ENCODE measurements around the gene RNF17. TPM values are rescaled to one million over a fixed set of nuclear protein-coding genes. Genes with fewer than 3 reads are reported as not detected.

RNF17 gene
- total RNA-seq, 1 donor from 2014 or later, result not detected

DNA sequence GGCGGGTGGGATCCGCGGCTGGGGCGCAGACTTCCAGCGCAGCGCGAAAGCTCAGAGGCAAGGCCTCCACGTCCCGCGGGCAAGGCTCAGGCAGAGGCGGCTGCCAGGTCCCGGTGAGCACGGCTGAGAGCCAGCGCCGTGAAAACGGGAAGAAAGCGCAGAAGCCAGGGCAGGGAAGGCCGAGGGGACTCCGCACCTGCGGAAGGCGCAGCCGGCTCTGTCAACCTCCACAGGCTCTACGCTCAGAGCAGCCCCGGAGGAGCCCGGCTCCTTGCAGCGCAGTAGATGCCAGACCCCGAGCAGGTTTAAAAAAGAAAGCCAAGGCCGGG is 131.0 kb downstream of the RNF17 start:
- Mint-ChIP-seq H3K27ac (no peak overlapping the region), H3K27me3 (ENCODE audit: low read depth) (no peaks in the 10 kb centered on the region), H3K4me3 (ENCODE audit: low read depth) (no peak overlapping the region), H3K4me1 (ENCODE audit: low read depth) (peaks cover under 1% of the 10 kb centered on the region), H3K9me3 (no peaks in the 10 kb centered on the region), H3K36me3 (ENCODE audit: low read depth) (peaks cover 39% of the 10 kb centered on the region)
- intact Hi-C loops (cut with micrococcal nuclease), result no loop called here
- no peak for DNase-seq (ENCODE audit: low spot score)

DNA sequence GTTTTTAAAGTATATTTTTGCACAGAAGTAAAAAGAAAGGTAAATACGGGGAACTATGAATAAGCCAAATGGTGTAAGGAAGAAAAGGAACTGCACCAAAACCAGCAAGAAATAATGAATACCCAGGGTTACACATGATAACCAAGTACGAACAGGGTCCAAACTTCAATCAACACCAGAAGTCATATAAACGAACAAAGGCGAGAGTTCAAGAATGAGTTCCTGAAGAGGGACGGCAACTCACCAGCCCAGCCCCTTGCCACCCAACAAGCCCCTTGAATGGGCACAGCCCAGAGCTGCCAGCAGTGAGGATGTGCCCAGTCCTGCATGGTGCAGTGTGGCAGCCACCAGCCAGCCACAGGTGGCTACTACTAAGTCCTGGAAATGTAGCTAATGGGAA is 132.1 kb downstream of the RNF17 start:
- peaks cover 39% of the 10 kb centered on the region for H3K36me3 Mint-ChIP-seq (ENCODE audit: low read depth)
- peaks cover 3% of the 10 kb centered on the region for H3K4me1 Mint-ChIP-seq (ENCODE audit: low read depth)
- H3K27ac Mint-ChIP-seq, result no peak overlapping the region
- intact Hi-C loops (cut with micrococcal nuclease), result no loop called here
- no peaks in the 10 kb centered on the region for H3K9me3 Mint-ChIP-seq
- no peak for DNase-seq (ENCODE audit: low spot score)
- no peaks in the 10 kb centered on the region for H3K27me3 Mint-ChIP-seq (ENCODE audit: low read depth)
- H3K4me3 Mint-ChIP-seq (ENCODE audit: low read depth), result no peak overlapping the region

DNA sequence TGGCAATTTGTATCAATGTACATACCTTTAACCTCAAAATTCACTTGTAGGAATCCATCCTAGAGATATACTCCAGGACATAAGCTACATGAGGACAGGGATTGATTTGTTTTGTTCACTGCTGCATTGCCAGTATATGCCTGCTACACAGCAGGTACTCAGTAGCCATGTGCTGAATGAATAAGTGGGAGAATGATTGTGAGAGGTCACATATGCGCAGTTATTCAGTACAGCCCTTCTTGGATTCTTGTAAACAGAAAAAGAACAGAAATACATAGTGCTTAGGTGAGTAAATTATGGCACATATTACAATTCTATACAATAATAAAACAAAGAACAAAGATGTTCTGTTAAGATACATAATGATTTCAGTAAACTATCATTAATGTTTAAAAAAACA is 133.3 kb downstream of the RNF17 start:
- H3K36me3 Mint-ChIP-seq (ENCODE audit: low read depth), result peaks cover 33% of the 10 kb centered on the region
- H3K27me3 Mint-ChIP-seq (ENCODE audit: low read depth), result no peaks in the 10 kb centered on the region
- no peak for DNase-seq (ENCODE audit: low spot score)
- H3K4me1 Mint-ChIP-seq (ENCODE audit: low read depth), result peaks cover 3% of the 10 kb centered on the region
- intact Hi-C loops (cut with micrococcal nuclease), result no loop called here
- no peak overlapping the region for H3K4me3 Mint-ChIP-seq (ENCODE audit: low read depth)
- H3K9me3 Mint-ChIP-seq, result no peaks in the 10 kb centered on the region
- no peak overlapping the region for H3K27ac Mint-ChIP-seq

DNA sequence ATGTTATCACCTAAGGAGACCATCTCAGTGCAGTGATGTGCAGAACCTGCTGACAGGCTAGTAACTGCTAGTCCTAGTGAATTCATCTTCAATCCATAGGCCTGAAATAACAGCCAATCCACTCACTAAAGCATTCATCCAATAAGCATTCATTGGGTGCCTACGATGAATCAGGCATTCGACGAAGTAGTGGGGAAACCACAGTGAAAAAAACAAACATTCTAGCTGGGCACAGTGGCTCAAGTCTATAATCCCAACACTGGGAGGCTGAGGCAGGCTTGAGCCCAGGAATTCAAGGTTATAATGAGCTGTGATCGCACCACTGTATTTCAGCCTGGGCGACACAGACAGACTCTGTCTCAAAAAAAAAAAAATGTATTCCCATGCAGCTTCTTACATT is 135.6 kb downstream of the RNF17 start:
- no peak for DNase-seq (ENCODE audit: low spot score)
- H3K9me3 Mint-ChIP-seq, result no peaks in the 10 kb centered on the region
- intact Hi-C loops (cut with micrococcal nuclease), result no loop called here
- H3K4me1 Mint-ChIP-seq (ENCODE audit: low read depth), result peaks cover 3% of the 10 kb centered on the region
- peaks cover 32% of the 10 kb centered on the region for H3K36me3 Mint-ChIP-seq (ENCODE audit: low read depth)
- no peak overlapping the region for H3K4me3 Mint-ChIP-seq (ENCODE audit: low read depth)
- no peaks in the 10 kb centered on the region for H3K27me3 Mint-ChIP-seq (ENCODE audit: low read depth)
- H3K27ac Mint-ChIP-seq, result no peak overlapping the region

DNA sequence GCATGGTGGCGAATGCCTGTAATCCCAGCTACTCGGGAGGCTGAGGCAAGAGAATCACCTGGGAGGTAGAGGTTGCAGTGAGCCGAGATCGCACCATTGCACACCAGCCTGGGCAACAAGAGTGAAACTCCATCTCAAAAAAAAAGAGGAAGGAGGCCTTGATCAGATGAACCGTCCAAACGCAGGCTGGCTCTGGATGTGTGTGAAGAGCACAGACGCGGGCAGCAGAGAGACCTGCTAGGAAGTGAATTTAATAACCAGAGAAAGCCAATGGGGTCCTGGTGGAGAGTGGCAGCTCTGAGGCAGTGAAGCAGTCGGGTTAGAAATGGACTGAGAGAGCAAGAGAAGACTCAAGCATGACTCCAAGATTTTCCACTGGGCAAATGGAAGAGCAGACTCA is 136.5 kb downstream of the RNF17 start:
- Mint-ChIP-seq H3K9me3 (no peaks in the 10 kb centered on the region), H3K36me3 (ENCODE audit: low read depth) (peaks cover 38% of the 10 kb centered on the region), H3K27me3 (ENCODE audit: low read depth) (no peaks in the 10 kb centered on the region), H3K27ac (no peak overlapping the region), H3K4me3 (ENCODE audit: low read depth) (no peak overlapping the region), H3K4me1 (ENCODE audit: low read depth) (peaks cover 6% of the 10 kb centered on the region)
- intact Hi-C loops (cut with micrococcal nuclease), result no loop called here
- no peak for DNase-seq (ENCODE audit: low spot score)

DNA sequence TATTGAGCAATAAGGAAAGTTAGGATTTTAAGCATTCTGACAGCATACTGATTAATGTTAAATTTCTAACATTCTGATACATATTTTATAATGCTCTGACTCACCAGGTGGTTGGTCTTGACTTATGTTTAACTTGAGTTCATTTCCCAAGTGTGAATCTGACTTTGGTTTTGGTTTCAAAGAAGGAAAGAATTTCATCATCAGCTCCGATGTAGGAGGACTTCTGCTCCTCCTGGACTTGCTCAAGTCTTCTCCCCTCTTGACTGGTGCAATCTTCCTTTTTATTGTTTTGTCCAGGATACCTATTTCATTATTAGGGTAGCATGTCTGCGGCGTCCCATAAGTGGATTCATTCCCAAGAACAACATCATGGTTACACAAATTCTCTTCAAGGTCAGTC is 141.3 kb downstream of the RNF17 start:
- Mint-ChIP-seq H3K36me3 (ENCODE audit: low read depth) (peaks cover 57% of the 10 kb centered on the region), H3K4me1 (ENCODE audit: low read depth) (peaks cover 5% of the 10 kb centered on the region), H3K27ac (no peak overlapping the region), H3K27me3 (ENCODE audit: low read depth) (no peaks in the 10 kb centered on the region), H3K4me3 (ENCODE audit: low read depth) (no peak overlapping the region), H3K9me3 (no peaks in the 10 kb centered on the region)
- DNase-seq (ENCODE audit: low spot score), result no peak
- intact Hi-C loops (cut with micrococcal nuclease), result no loop called here

DNA sequence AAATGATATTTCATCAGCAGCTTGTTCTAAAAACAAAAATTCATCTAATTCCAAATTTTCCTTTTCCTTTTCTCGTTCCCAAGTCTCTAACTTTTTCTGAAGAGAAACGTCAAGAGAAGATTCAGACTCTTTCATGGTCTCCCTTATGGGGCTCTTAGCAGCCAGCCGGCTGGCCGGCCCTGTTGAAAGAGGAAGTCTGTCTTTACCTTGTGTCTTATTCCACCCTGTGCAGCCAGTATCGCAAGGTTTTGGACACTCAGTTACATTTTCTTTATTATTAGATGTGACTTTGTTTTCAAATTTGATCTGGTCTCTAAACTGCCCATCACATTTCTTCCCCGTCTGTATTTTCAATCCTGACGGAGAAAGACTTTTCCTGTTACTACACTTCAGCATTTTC is 142.3 kb downstream of the RNF17 start:
- intact Hi-C loops (cut with micrococcal nuclease), result no loop called here
- no peak for DNase-seq (ENCODE audit: low spot score)
- Mint-ChIP-seq H3K9me3 (no peaks in the 10 kb centered on the region), H3K4me3 (ENCODE audit: low read depth) (no peak overlapping the region), H3K4me1 (ENCODE audit: low read depth) (peaks cover 8% of the 10 kb centered on the region), H3K27me3 (ENCODE audit: low read depth) (no peaks in the 10 kb centered on the region), H3K27ac (no peak overlapping the region), H3K36me3 (ENCODE audit: low read depth) (peaks cover 63% of the 10 kb centered on the region)

DNA sequence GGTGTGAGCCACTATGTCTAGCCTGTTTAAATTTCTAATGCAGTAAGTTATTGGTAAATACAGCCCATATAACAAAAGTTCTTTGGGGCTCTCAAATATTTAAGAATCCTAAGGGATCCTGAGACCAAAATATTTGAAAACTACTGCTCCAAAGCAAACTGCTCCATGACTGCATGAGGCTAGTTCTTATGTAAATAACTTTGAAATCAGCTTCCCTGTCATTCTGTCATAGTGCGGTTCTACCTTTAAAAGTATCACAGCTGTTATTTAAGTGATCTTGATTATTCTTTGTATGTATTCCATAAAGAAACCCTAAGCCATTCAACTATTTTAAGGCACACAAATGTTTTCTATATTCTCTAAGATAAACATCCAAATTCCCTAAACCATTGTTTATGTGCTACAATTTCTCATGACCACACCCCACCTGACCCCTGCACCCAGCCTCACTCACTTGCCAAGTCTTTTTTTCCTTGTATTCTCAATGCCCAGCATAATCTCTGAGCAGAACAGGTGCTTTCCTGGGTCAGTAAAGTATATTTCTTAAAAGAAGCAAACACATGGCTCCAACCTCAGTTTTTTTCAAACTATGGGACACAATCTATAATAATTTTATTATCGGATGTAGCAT is 146.6 kb downstream of the RNF17 start:
- Mint-ChIP-seq H3K36me3 (ENCODE audit: low read depth) (peaks cover 50% of the 10 kb centered on the region), H3K27ac (no peak overlapping the region), H3K9me3 (no peaks in the 10 kb centered on the region), H3K27me3 (ENCODE audit: low read depth) (no peaks in the 10 kb centered on the region), H3K4me1 (ENCODE audit: low read depth) (peaks cover 5% of the 10 kb centered on the region), H3K4me3 (ENCODE audit: low read depth) (no peak overlapping the region)
- intact Hi-C loops (cut with micrococcal nuclease), result no loop called here
- DNase-seq (ENCODE audit: low spot score), result no peak

DNA sequence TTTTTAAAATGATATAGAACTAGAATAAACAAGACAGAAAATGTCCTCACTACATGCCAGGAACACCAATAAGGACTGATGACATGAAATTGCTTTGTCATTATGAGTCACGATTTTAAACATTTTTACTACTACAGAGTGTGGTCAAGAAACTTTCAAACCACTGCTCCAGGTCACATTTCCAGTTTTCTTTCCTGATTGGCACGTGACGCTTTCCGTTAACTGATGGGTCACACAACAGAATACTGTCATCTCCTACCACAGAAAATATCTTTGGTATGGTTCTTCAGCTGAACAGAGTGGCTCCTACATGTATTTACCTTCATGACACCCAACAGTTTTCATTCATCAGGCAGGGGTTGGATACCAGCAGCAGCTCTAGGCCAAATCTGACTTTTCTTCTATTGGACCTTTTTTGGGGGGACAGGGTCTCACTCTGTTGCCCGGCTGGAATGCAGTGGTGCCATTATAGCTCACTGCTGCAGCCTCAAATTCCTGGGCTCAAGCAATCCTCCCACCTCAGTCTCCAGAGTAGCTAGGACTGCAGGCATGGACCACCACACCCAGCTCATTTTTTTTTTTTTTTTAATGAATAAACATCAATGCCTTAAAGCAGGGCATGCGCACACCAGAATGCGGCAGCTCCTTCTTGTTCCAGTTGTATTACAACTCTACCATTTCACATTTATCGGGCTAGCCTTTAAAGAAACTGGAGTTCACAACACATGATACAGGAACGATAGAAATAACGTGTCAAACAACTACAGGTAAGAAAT is 147.4 kb downstream of the RNF17 start:
- no peak overlapping the region for H3K27ac Mint-ChIP-seq
- no peak for DNase-seq (ENCODE audit: low spot score)

DNA sequence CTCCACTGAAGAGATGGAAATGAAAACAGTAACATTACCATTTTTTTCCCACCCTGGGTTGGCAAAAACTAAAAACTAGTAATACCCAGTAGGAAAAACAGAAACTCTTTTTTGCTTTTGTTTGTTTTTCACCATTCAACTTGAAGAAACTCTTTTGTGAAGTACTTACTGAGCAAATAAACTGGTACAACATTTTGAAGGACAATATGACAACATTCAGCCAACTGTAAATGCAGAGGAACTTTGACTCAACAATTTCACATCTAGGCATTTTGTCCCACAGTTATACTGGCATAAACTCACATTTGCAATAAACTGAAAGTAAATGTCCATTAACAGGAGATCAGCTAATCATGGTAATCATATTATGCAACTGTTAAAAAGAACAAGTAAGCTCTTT is 152.5 kb downstream of the RNF17 start:
- Mint-ChIP-seq H3K4me1 (ENCODE audit: low read depth) (peaks cover 14% of the 10 kb centered on the region), H3K27ac (no peak overlapping the region), H3K4me3 (ENCODE audit: low read depth) (no peak overlapping the region), H3K36me3 (ENCODE audit: low read depth) (peaks cover 13% of the 10 kb centered on the region), H3K27me3 (ENCODE audit: low read depth) (no peaks in the 10 kb centered on the region), H3K9me3 (no peaks in the 10 kb centered on the region)
- DNase-seq (ENCODE audit: low spot score), result no peak
- intact Hi-C loops (cut with micrococcal nuclease), result no loop called here

More for the DNA sequence above, 147.4 kb downstream of the RNF17 start:
- Mint-ChIP-seq H3K4me3 (ENCODE audit: low read depth) (no peak overlapping the region), H3K27me3 (ENCODE audit: low read depth) (no peaks in the 10 kb centered on the region), H3K36me3 (ENCODE audit: low read depth) (peaks cover 43% of the 10 kb centered on the region), H3K9me3 (no peaks in the 10 kb centered on the region), H3K4me1 (ENCODE audit: low read depth) (peaks cover 4% of the 10 kb centered on the region)
- intact Hi-C loops (cut with micrococcal nuclease), result no loop called here

DNA sequence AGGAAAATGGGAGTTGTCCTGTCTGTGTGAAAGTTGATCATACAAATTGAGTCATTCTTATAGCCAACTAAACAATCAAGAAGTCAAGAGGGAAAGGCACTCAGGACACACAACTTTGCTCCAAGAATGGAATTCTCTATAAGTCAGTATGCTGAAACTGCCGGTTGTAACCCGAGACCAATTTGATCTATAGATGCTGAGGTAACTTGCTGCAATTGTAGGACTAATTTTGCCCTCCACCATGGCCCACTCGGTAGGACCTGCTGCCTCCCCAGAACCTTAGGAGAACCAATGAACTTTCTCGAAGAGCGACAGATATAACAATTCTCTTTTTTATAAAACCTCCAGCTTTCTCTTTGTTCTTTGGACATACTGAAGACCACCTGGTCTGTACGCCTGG is 157.0 kb downstream of the RNF17 start:
- H3K4me1 Mint-ChIP-seq (ENCODE audit: low read depth), result peaks cover 25% of the 10 kb centered on the region
- no peak for DNase-seq (ENCODE audit: low spot score)
- H3K27ac Mint-ChIP-seq, result no peak overlapping the region
- H3K27me3 Mint-ChIP-seq (ENCODE audit: low read depth), result no peaks in the 10 kb centered on the region
- intact Hi-C loops (cut with micrococcal nuclease), result loop anchor here (5.0 kb wide), 1 partner anchor 409 kb away; the partner anchor contains the start of gene PARP4
- peak overlapping the region; percentile 92 for H3K4me3 Mint-ChIP-seq (ENCODE audit: low read depth)
- no peaks in the 10 kb centered on the region for H3K9me3 Mint-ChIP-seq
- H3K36me3 Mint-ChIP-seq (ENCODE audit: low read depth), result peaks cover 3% of the 10 kb centered on the region

DNA sequence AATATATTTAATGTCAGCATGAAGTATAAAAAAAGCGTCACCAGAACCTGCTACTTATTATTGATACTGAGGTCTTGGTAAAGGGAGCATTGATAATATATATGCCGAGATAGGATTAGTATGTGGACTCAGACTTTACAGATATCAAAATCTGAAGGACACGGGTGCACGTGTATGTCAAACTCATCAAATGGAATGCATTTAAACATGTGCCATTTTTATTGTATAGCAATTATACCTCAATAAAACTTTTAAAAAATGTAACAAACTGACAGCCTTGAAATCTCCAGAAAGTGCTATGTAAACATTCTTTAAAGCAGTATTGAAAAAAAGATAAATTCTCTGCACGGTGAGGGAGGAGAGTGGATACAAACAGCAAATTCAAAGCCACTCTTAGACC is 157.9 kb downstream of the RNF17 start:
- peaks cover 23% of the 10 kb centered on the region for H3K4me1 Mint-ChIP-seq (ENCODE audit: low read depth)
- H3K9me3 Mint-ChIP-seq, result no peaks in the 10 kb centered on the region
- H3K36me3 Mint-ChIP-seq (ENCODE audit: low read depth), result peaks cover 3% of the 10 kb centered on the region
- H3K4me3 Mint-ChIP-seq (ENCODE audit: low read depth), result peak overlapping the region; percentile 92
- H3K27ac Mint-ChIP-seq, result peak overlapping the region; percentile 82
- H3K27me3 Mint-ChIP-seq (ENCODE audit: low read depth), result no peaks in the 10 kb centered on the region
- intact Hi-C loops (cut with micrococcal nuclease), result loop anchor here (5.0 kb wide), 1 partner anchor 410 kb away; the partner anchor contains the start of gene PARP4
- no peak for DNase-seq (ENCODE audit: low spot score)

DNA sequence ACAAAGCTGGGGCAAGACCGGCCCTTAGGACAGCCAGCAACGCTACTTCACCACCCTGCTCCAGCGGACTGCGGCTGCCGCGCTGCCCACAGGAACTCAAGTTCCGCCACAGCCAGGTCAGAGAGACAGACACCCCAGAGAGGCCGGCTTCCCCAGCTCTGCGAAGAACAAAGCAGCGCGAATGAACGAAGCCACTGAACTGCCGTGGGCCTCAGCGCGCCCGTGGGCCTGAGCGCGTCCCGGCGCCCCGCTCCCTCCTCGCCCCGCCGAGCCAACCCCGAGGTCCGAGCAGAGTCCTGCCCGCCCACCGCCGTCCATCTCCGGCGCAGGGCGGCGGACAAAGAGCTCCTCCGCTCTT is 158.4 kb downstream of the RNF17 start:
- H3K27me3 Mint-ChIP-seq (ENCODE audit: low read depth), result peaks cover 4% of the 10 kb centered on the region
- H3K27ac Mint-ChIP-seq, result peak overlapping the region; percentile 93
- no peaks in the 10 kb centered on the region for H3K9me3 Mint-ChIP-seq
- peaks cover 3% of the 10 kb centered on the region for H3K36me3 Mint-ChIP-seq (ENCODE audit: low read depth)
- peaks cover 23% of the 10 kb centered on the region for H3K4me1 Mint-ChIP-seq (ENCODE audit: low read depth)
- intact Hi-C loops (cut with micrococcal nuclease), result loop anchor here (5.0 kb wide), 1 partner anchor 410 kb away; the partner anchor contains the start of gene PARP4
- no peak for DNase-seq (ENCODE audit: low spot score)
- H3K4me3 Mint-ChIP-seq (ENCODE audit: low read depth), result peak overlapping the region; percentile 92

All from activated T-helper 2 cell treated with anti-CD3 and anti-CD28 coated beads, Interferon-gamma antibody, Interleukin-2, Interleukin-4, amounts not matched to agents 10 μg/mL and 5 μg/mL and 100 μg/mL, durations not matched to agents 14 hours and 24 hours and 36 hours (primary cell).